Skeletal muscle tissue (tissue), 4 donors: ENCODE data around the gene C1orf74. TPM values are rescaled to one million over a fixed set of nuclear protein-coding genes. Genes with fewer than 3 reads are reported as not detected.

Source experiments
- H3K27ac ChIP-seq: one replicate; pipeline ENCODE4 v1.7.0; 2013; ENCODE audit warnings: mild to moderate bottlenecking, low read depth, low read length, inconsistent platforms
- H3K27me3 ChIP-seq, 3 donors: one replicate each; pipeline ENCODE4 v1.7.0; 2013; ENCODE audit warnings: low read length in 3 of 3; ENCODE audit not compliant: control insufficient read depth in 3 of 3, insufficient read depth in 3 of 3
- H3K36me3 ChIP-seq, 3 donors: one replicate each; pipeline ENCODE4 v1.7.0; 2013; ENCODE audit warnings: low read length in 3 of 3; ENCODE audit not compliant: control insufficient read depth in 3 of 3, insufficient read depth in 3 of 3
- H3K4me1 ChIP-seq, 3 donors: one replicate each; pipeline ENCODE4 v1.7.0; 2013; ENCODE audit warnings: low read length in 3 of 3, mild to moderate bottlenecking in 3 of 3; ENCODE audit not compliant: control insufficient read depth in 3 of 3, insufficient read depth in 3 of 3
- H3K4me3 ChIP-seq, 3 donors: one replicate each; pipeline ENCODE4 v1.7.0; 2013; ENCODE audit warnings: low read length in 3 of 3
- H3K9ac ChIP-seq, 3 donors: one replicate each; pipeline ENCODE4 v1.7.0; 2013; ENCODE audit warnings: low read length in 3 of 3, mild to moderate bottlenecking in 3 of 3, moderate library complexity in 2 of 3, low read depth in 1 of 3
- H3K9me3 ChIP-seq, 3 donors: one replicate each; pipeline ENCODE4 v1.7.0; 2013; ENCODE audit warnings: low read length in 3 of 3; ENCODE audit not compliant: control insufficient read depth in 3 of 3
- total RNA-seq: library from RNA; depleted of rRNA; stranded (reverse); fragments of >200 nt; gene quantifications from one replicate; pipeline ENCODE4 v1.2.3, GENCODE V29; 2014
- donor health status: Osteomylitis.

Gene C1orf74
- total RNA-seq, 1 donor from 2014 or later, result 3.7 TPM

GRCh38 chr1:209749205-209749604, 35.2 kb downstream of the C1orf74 start:
- H3K9ac ChIP-seq, result no peak overlapping the region
- no peak overlapping the region for H3K4me3 ChIP-seq
- H3K4me1 ChIP-seq, result peaks cover 9 to 11% (median 9%) of the 10 kb centered on the region in 3 donors
- no peaks in the 10 kb centered on the region for H3K27me3 ChIP-seq
- H3K36me3 ChIP-seq, result no peaks in the 10 kb centered on the region
- no peak overlapping the region for H3K27ac ChIP-seq
- no peaks in the 10 kb centered on the region for H3K9me3 ChIP-seq

- Histone ChIP-seq H3K4me1 (peaks cover 9 to 11% (median 9%) of the 10 kb centered on the region in 3 donors), H3K36me3 (no peaks in the 10 kb centered on the region), H3K9me3 (no peaks in the 10 kb centered on the region), H3K9ac (no peak overlapping the region), H3K27me3 (no peaks in the 10 kb centered on the region), H3K4me3 (no peak overlapping the region), H3K27ac (no peak overlapping the region)
Measured at GRCh38 chr1:209748620-209749019, 35.7 kb downstream of the C1orf74 start.

GRCh38 chr1:209747580-209748262, 36.6 kb downstream of the C1orf74 start:
- Histone ChIP-seq H3K9ac (peak overlapping the region in 1 of 3 donors; percentile 57), H3K4me3 (peak overlapping the region; percentile 56 to 64 (median 64)), H3K4me1 (peaks cover 9 to 14% (median 11%) of the 10 kb centered on the region in 3 donors), H3K36me3 (no peaks in the 10 kb centered on the region), H3K27ac (peak overlapping the region; percentile 17), H3K27me3 (no peaks in the 10 kb centered on the region), H3K9me3 (no peaks in the 10 kb centered on the region)

GRCh38 chr1:209746451-209747165, 37.8 kb downstream of the C1orf74 start:
- Histone ChIP-seq H3K9ac (no peak overlapping the region), H3K4me1 (peaks cover 9 to 17% (median 11%) of the 10 kb centered on the region in 3 donors)

GRCh38 chr1:209743145-209743482, 41.2 kb downstream of the C1orf74 start:
- H3K9me3 ChIP-seq, result no peaks in the 10 kb centered on the region
- no peak overlapping the region for H3K27ac ChIP-seq
- peaks cover 8 to 17% (median 9%) of the 10 kb centered on the region in 3 donors for H3K4me1 ChIP-seq
- H3K4me3 ChIP-seq, result no peak overlapping the region
- H3K36me3 ChIP-seq, result no peaks in the 10 kb centered on the region
- no peak overlapping the region for H3K9ac ChIP-seq
- no peaks in the 10 kb centered on the region for H3K27me3 ChIP-seq

More at GRCh38 chr1:209746451-209747165, 37.8 kb downstream of the C1orf74 start:
- no peak overlapping the region for H3K27ac ChIP-seq
- no peaks in the 10 kb centered on the region for H3K9me3 ChIP-seq
- no peaks in the 10 kb centered on the region for H3K36me3 ChIP-seq
- no peaks in the 10 kb centered on the region for H3K27me3 ChIP-seq
- H3K4me3 ChIP-seq, result no peak overlapping the region

- H3K9me3 ChIP-seq, result no peaks in the 10 kb centered on the region
- H3K27ac ChIP-seq, result peak overlapping the region; percentile 39
- peaks cover 4 to 13% (median 4%) of the 10 kb centered on the region in 3 donors for H3K4me1 ChIP-seq
- no peak overlapping the region for H3K9ac ChIP-seq
- no peak overlapping the region for H3K4me3 ChIP-seq
- H3K36me3 ChIP-seq, result no peaks in the 10 kb centered on the region
- no peaks in the 10 kb centered on the region for H3K27me3 ChIP-seq
Measured at GRCh38 chr1:209742409-209743144, 41.8 kb downstream of the C1orf74 start.

GRCh38 chr1:209741889-209742288, 42.5 kb downstream of the C1orf74 start:
- no peaks in the 10 kb centered on the region for H3K36me3 ChIP-seq
- no peaks in the 10 kb centered on the region for H3K27me3 ChIP-seq
- no peaks in the 10 kb centered on the region for H3K9me3 ChIP-seq
- H3K9ac ChIP-seq, result no peak overlapping the region
- peak overlapping the region; percentile 39 for H3K27ac ChIP-seq
- H3K4me3 ChIP-seq, result no peak overlapping the region
- H3K4me1 ChIP-seq, result peaks cover 0 to 10% (median 0%) of the 10 kb centered on the region in 3 donors

GRCh38 chr1:209741193-209741592, 43.2 kb downstream of the C1orf74 start:
- Histone ChIP-seq H3K4me3 (no peak overlapping the region), H3K27ac (no peak overlapping the region), H3K9me3 (no peaks in the 10 kb centered on the region), H3K4me1 (peaks cover 0 to 10% (median 0%) of the 10 kb centered on the region in 3 donors), H3K36me3 (no peaks in the 10 kb centered on the region), H3K9ac (no peak overlapping the region), H3K27me3 (no peaks in the 10 kb centered on the region)

- H3K4me3 ChIP-seq, result no peak overlapping the region
- H3K27me3 ChIP-seq, result no peaks in the 10 kb centered on the region
- H3K9ac ChIP-seq, result no peak overlapping the region
- peaks cover 0 to 10% (median 0%) of the 10 kb centered on the region in 3 donors for H3K4me1 ChIP-seq
- no peaks in the 10 kb centered on the region for H3K36me3 ChIP-seq
- no peak overlapping the region for H3K27ac ChIP-seq
- H3K9me3 ChIP-seq, result no peaks in the 10 kb centered on the region
Measured at GRCh38 chr1:209738270-209738669, 46.1 kb downstream of the C1orf74 start.

- Histone ChIP-seq H3K4me3 (no peak overlapping the region), H3K9me3 (no peaks in the 10 kb centered on the region), H3K27ac (no peak overlapping the region), H3K36me3 (no peaks in the 10 kb centered on the region), H3K27me3 (no peaks in the 10 kb centered on the region), H3K9ac (no peak overlapping the region), H3K4me1 (peaks cover 0 to 8% (median 0%) of the 10 kb centered on the region in 3 donors)
Measured at GRCh38 chr1:209737118-209737505, 47.2 kb downstream of the C1orf74 start.
